Measurements from ENCODE around the gene MKKS.
"Not testable (repeated sequence)": the region's sequence is repeated elsewhere in the genome, so short reads cannot be mapped to it uniquely, and the experiment has no call there.

MKKS gene

GRCh38 chr20:10448270-10449156, 14.5 kb upstream of the MKKS start:
- no peak for DNase-seq

- DNase-seq: peak; percentile 32
Measured at GRCh38 chr20:10447028-10447427, 13.0 kb upstream of the MKKS start.

GRCh38 chr20:10445758-10446157, 11.7 kb upstream of the MKKS start:
- no peak for DNase-seq

- DNase-seq: no peak
Measured at GRCh38 chr20:10443936-10444335, 9.9 kb upstream of the MKKS start.

GRCh38 chr20:10438217-10438616, 4.2 kb upstream of the MKKS start:
- no peak for DNase-seq

GRCh38 chr20:10436053-10436699, 2.2 kb upstream of the MKKS start:
- DNase-seq: no peak

- DNase-seq: peak; percentile 85
Measured at GRCh38 chr20:10434832-10435812, 1.1 kb upstream of the MKKS start, which contains the start of gene SLX4IP. Gene SLX4IP (plus strand): TSS chr20:10435305. CDS start chr20:10458205, 22,900 bp downstream.

- peak; percentile 78 for DNase-seq
Measured at GRCh38 chr20:10434467-10434831, 427 bp upstream of the MKKS start.

- DNase-seq: no peak
Measured at GRCh38 chr20:10433014-10433622, 904 bp downstream of the MKKS start.

- no peak for DNase-seq
Measured at GRCh38 chr20:10432079-10432478, 1.9 kb downstream of the MKKS start.

- no peak for DNase-seq
Measured at GRCh38 chr20:10430704-10431103, 3.3 kb downstream of the MKKS start.

GRCh38 chr20:10430000-10430466, 4.0 kb downstream of the MKKS start:
- no peak for DNase-seq

- DNase-seq: no peak
Measured at GRCh38 chr20:10429443-10429981, 4.5 kb downstream of the MKKS start.

- no peak for DNase-seq
Measured at GRCh38 chr20:10428008-10428407, 6.0 kb downstream of the MKKS start.

GRCh38 chr20:10427060-10427692, 6.8 kb downstream of the MKKS start:
- no peak for DNase-seq

- no peak for DNase-seq
Measured at GRCh38 chr20:10423735-10424134, 10.3 kb downstream of the MKKS start.

GRCh38 chr20:10419550-10420133, 14.4 kb downstream of the MKKS start:
- DNase-seq: peak; percentile 33

GRCh38 chr20:10417218-10417617, 16.8 kb downstream of the MKKS start:
- DNase-seq: not testable (repeated sequence)

GRCh38 chr20:10415013-10415650, 18.9 kb downstream of the MKKS start:
- peak; percentile 33 for DNase-seq

GRCh38 chr20:10412591-10413408, 21.2 kb downstream of the MKKS start:
- DNase-seq: no peak

Data from NCI-H226 (cell line).